Testis (tissue), 3 donors: Measurements from ENCODE around the gene ABCC4. TPM values are rescaled to one million over a fixed set of nuclear protein-coding genes. Genes with fewer than 3 reads are reported as not detected.

Experiments
- DNase-seq: peaks from one replicate; pipeline ENCODE4 v3.0.0-alpha.2; 2019
- H3K27ac ChIP-seq, 2 donors: fragments of 200-600 bp; sonication (generic); one replicate each; pipeline ENCODE4 v1.5.1; 2019
- H3K27me3 ChIP-seq: fragments of 200-600 bp; sonication (generic); one replicate; pipeline ENCODE4 v1.5.1; 2019
- H3K36me3 ChIP-seq: fragments of 200-600 bp; sonication (generic); one replicate; pipeline ENCODE4 v1.5.1; 2017; ENCODE audit warnings: low read depth; ENCODE audit errors: missing control alignments
- H3K4me1 ChIP-seq: fragments of 200-600 bp; sonication (generic); one replicate; pipeline ENCODE4 v1.5.1; 2019
- H3K4me3 ChIP-seq, 2 donors: fragments of 200-600 bp; sonication (generic); one replicate each; pipeline ENCODE4 v1.5.1; 2017 to 2019
- H3K9me3 ChIP-seq: fragments of 200-600 bp; sonication (generic); one replicate; pipeline ENCODE4 v1.5.1; 2017
- POLR2A ChIP-seq: fragments of 450-650 bp; IDR thresholded peaks from one replicate; pipeline ENCODE4 v1.6.1; 2017; ENCODE audit warnings: antibody characterized with exemption, mild to moderate bottlenecking, moderate library complexity
- WGBS, 2 donors: methylation state at CpG; one replicate each; pipeline ENCODE4 v1.1.5; 2018; 5-methylcytosine and 5-hydroxymethylcytosine counted together
- intact Hi-C: fragments of 100-400 bp; cut with DNase I; formaldehyde crosslinking; loops from one replicate; pipeline ENCODE4 v1.15.1; 2023; ENCODE audit warnings: low total_unique reads
- polyA plus RNA-seq: library from polyadenylated mRNA; stranded (reverse); fragments of 350-450 nt; fragmentation: Illumina TruSeq; extraction: RNeasy Lipid Tissue Mini Kit (QIAGEN cat#74804); gene quantifications from one replicate; pipeline ENCODE4 v1.2.3, GENCODE V29; 2014; ENCODE audit warnings: low read depth, low replicate concordance; ENCODE audit not compliant: insufficient read depth
- total RNA-seq, 2 donors: library from RNA; depleted of rRNA; stranded (reverse); fragments of >200 nt; gene quantifications; one replicate each; pipeline ENCODE4 v1.2.3, GENCODE V29; 2016
- TF ChIP-seq, protein P1 (sequence below), 3 experiments: fragments of 450-650 bp in 2 of 3; fragments of 200-600 bp in 1 of 3; sonication (generic) in 1 of 3; IDR thresholded peaks; one replicate each; pipeline ENCODE4 v1.5.1; 2016 to 2019; ENCODE audit warnings: antibody characterized with exemption in 3 of 3, mild to moderate bottlenecking in 2 of 3, moderate library complexity in 1 of 3

ABCC4 gene
- total and polyA plus RNA-seq, 3 donors from 2014 or later, result 11.0 to 23.5 (median 14.9) TPM

DNA sequence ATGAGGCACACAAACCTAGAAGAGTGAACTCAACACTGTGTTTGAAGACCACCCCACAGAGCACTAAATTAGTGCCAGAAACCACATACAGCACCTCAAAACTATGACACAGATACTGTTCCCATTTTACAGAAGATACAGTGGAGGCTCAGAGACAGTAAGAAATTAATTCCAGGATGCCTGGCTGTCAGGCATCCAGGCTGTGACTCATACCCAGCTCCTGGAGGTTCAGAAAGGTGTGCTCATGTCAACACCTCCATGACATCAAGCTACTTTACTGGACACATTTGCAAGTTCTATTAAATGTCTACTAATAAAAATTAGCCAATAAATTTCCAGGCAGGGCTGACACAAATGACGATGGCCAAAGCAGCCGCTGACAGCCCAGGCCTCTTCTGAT lies 176.3 kb downstream of the ABCC4 start:
- WGBS, 2 donors, result 82 to 93% methylated on average over 2 of the region's 2 CpGs
- DNase-seq, result no peak
- Histone ChIP-seq H3K27me3 (no peaks in the 10 kb centered on the region), H3K9me3 (no peaks in the 10 kb centered on the region), H3K36me3 (no peaks in the 10 kb centered on the region), H3K4me3 (no peak overlapping the region), H3K4me1 (no peaks in the 10 kb centered on the region), H3K27ac (no peak overlapping the region)
- TF ChIP-seq, protein P1, sequence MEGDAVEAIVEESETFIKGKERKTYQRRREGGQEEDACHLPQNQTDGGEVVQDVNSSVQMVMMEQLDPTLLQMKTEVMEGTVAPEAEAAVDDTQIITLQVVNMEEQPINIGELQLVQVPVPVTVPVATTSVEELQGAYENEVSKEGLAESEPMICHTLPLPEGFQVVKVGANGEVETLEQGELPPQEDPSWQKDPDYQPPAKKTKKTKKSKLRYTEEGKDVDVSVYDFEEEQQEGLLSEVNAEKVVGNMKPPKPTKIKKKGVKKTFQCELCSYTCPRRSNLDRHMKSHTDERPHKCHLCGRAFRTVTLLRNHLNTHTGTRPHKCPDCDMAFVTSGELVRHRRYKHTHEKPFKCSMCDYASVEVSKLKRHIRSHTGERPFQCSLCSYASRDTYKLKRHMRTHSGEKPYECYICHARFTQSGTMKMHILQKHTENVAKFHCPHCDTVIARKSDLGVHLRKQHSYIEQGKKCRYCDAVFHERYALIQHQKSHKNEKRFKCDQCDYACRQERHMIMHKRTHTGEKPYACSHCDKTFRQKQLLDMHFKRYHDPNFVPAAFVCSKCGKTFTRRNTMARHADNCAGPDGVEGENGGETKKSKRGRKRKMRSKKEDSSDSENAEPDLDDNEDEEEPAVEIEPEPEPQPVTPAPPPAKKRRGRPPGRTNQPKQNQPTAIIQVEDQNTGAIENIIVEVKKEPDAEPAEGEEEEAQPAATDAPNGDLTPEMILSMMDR (IDR thresholded peaks at IDR 0.05), result no peak
- intact Hi-C loops, result no loop called here

DNA sequence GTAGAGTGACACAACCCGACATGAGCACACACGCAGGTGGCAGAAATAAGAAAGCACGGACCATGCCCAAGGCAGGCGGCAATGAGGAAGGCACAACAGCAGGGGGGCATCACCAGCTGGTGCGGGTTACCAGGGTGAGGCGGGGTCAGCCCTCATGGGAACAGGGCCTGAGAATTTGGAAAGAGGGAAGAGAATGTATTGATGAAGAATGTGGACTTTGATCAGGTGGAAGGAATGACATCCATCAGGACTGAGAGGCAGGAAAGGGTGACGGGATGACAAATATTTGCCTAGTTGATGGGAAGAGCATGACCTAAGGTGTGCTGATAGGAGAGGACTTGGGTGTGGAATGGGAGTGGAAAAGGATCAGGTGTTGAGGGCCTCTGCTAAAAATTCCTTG lies 177.5 kb downstream of the ABCC4 start:
- Histone ChIP-seq H3K36me3 (no peaks in the 10 kb centered on the region), H3K9me3 (no peaks in the 10 kb centered on the region), H3K4me1 (no peaks in the 10 kb centered on the region), H3K27me3 (no peaks in the 10 kb centered on the region), H3K4me3 (no peak overlapping the region), H3K27ac (no peak overlapping the region)
- DNase-seq, result no peak
- TF ChIP-seq POLR2A, result no peak
- TF ChIP-seq, protein P1 (IDR thresholded peaks at IDR 0.05), result no peak
- intact Hi-C loops, result no loop called here
- WGBS, 2 donors, result 82 to 93% methylated on average over 7 of the region's 7 CpGs

DNA sequence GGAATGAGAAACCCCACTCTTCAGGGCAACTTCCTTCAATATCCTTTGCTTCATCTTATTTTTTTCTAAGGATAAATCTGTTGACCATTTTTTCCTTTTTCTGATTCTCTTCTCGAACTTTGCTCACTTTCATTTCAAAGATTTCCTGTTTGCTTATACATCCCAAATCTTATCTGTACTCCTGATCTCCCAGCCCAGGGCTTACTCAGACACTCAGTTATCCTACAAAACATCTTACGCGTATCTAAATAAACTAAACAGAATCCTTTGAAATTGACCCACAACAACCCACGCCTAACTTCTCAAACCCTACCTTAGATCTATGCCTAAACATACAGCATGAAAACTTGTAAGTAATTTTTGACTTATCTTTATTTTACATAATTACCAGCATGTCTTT lies 179.2 kb downstream of the ABCC4 start:
- no peak overlapping the region for H3K4me3 ChIP-seq
- no peaks in the 10 kb centered on the region for H3K36me3 ChIP-seq
- H3K27me3 ChIP-seq, result no peaks in the 10 kb centered on the region
- no peak overlapping the region for H3K27ac ChIP-seq
- TF ChIP-seq, protein P1 (IDR thresholded peaks at IDR 0.05), result no peak
- no peak for TF ChIP-seq POLR2A
- 91 to 93% methylated on average over 4 of the region's 4 CpGs for WGBS, 2 donors
- no peak for DNase-seq
- no peaks in the 10 kb centered on the region for H3K4me1 ChIP-seq
- intact Hi-C loops, result no loop called here
- H3K9me3 ChIP-seq, result no peaks in the 10 kb centered on the region

DNA sequence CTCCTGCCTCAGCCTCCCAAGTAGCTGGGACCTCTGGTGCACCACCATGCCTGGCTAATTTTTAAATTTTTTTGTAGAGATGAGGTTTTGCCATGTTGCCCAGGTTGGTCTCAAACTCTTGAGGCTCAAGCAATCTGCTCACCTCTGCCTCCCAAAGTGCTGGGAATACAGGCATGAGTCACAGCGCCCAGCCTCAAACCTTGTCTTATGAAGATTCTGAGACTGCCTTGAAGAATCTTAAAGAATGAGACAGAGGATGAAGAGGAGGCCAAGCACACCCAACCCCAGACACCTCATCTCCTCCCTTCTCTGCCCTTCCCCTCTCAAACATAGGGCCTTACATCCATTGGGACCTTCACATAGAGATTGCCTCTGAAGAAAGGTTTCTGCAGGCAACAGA lies 179.7 kb downstream of the ABCC4 start:
- H3K27me3 ChIP-seq, result no peaks in the 10 kb centered on the region
- intact Hi-C loops, result no loop called here
- H3K4me3 ChIP-seq, result no peak overlapping the region
- H3K9me3 ChIP-seq, result no peaks in the 10 kb centered on the region
- TF ChIP-seq, protein P1 (IDR thresholded peaks at IDR 0.05), result no peak
- TF ChIP-seq POLR2A, result no peak
- no peaks in the 10 kb centered on the region for H3K4me1 ChIP-seq
- H3K27ac ChIP-seq, result no peak overlapping the region
- no peak for DNase-seq
- WGBS, 2 donors, result 92 to 94% methylated on average over 1 of the region's 1 CpG
- no peaks in the 10 kb centered on the region for H3K36me3 ChIP-seq

DNA sequence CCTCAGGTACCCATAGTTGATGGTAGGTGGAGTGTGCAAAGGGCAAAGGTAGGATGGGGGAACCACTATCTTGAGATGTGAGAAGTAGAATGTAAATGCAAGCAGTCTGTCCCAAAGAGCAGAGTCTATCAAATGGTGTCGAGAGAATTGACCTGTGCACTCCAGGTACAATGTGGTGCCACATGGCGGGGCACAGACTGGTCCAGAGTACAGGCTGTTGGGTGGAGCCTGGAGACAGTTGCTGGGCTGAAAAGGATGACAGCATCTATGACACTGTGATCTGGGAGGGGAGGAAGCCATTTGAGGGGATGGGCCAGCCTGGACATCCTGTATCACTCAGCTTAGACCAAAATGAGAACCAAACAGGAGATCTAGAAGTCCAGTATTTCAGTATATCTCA lies 180.6 kb downstream of the ABCC4 start:
- intact Hi-C loops, result no loop called here
- no peak overlapping the region for H3K4me3 ChIP-seq
- no peaks in the 10 kb centered on the region for H3K9me3 ChIP-seq
- no peaks in the 10 kb centered on the region for H3K27me3 ChIP-seq
- no peak for DNase-seq
- TF ChIP-seq POLR2A, result no peak
- TF ChIP-seq, protein P1 (IDR thresholded peaks at IDR 0.05), result no peak
- H3K27ac ChIP-seq, result no peak overlapping the region
- no peaks in the 10 kb centered on the region for H3K4me1 ChIP-seq
- WGBS, 2 donors, result 91 to 94% methylated on average over 2 of the region's 2 CpGs
- H3K36me3 ChIP-seq, result no peaks in the 10 kb centered on the region
